Activated CD4-positive, alpha-beta T cell treated with anti-CD3 and anti-CD28 coated beads for 1 hour (primary cell): Measurements from ENCODE around the gene LRRC8D.
A peak's percentile ranks its signal among the peaks of the same experiment; 100 is the strongest.

Experiments used
- DNase-seq: peaks from one replicate; pipeline ENCODE4 v3.0.0-alpha.2; 2020

The LRRC8D gene

GRCh38 chr1:89834083-89834704 lies 13.4 kb downstream of the LRRC8D start:
- no peak for DNase-seq

DNA sequence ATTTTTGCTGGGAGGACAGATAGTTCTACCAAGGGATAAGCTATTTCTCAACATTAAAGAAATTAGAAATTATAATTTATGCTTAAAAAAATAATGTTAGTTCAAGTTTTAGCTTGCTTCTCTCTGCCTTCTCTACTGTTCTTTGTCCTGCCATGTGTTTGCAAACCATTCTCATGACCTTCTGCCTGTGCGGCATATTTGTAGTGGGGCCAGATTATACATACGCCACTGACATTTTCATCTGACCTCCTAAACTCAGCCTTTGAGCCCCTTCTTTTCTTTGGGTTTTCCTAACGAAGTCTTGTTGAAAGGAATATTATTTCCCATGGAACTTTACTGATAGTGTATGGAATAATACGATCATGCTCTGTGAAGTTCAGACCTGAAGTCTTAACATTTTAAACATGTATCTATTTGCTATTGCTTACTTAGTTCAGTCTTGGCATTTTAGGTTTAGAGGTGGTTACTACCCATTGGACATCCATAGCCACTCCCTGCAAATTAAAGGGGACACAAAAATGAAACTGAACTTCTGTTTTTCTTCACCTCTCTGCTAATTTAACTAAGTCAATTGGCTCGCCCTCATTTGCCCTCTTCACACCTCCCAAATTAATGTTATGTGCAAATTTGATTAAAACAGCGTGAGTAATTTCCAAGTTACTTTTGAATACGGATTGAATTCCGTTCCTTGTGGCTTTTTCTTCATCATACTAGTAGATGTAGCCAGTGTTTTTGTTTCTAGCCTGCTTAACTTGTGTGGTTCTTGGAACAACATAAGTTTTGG lies 15.6 kb downstream of the LRRC8D start:
- no peak for DNase-seq

DNA sequence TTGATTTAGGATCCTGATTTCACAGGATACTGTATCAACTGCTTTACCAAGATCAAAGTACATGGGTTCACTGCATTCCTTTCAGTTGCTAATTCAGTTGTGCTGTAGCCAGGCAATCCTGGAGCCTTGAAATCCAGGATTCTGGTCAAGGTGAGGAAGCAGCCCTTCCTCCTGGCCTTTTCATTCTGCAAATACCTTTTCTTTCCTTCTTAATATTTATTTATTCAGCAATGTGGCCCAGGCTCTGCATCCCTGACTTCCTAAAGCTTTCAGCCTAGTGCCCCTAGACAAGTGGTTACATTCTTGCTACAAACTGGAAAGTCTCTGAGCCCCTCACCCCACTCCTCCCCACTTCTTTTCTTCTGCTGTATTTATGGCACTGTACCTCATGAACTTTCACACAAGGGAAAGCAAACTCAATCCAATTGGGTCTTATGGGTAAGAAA lies 16.2 kb downstream of the LRRC8D start:
- DNase-seq, result no peak

GRCh38 chr1:89837510-89837909 lies 16.7 kb downstream of the LRRC8D start:
- no peak for DNase-seq

- DNase-seq, result no peak
Measured at GRCh38 chr1:89839516-89839915, 18.7 kb downstream of the LRRC8D start.

- no peak for DNase-seq
Measured at GRCh38 chr1:89841507-89841906, 20.7 kb downstream of the LRRC8D start.

GRCh38 chr1:89842567-89843272 lies 21.9 kb downstream of the LRRC8D start:
- no peak for DNase-seq

- DNase-seq, result peak; percentile 66
Measured at GRCh38 chr1:89843273-89844130, 22.7 kb downstream of the LRRC8D start.

DNA sequence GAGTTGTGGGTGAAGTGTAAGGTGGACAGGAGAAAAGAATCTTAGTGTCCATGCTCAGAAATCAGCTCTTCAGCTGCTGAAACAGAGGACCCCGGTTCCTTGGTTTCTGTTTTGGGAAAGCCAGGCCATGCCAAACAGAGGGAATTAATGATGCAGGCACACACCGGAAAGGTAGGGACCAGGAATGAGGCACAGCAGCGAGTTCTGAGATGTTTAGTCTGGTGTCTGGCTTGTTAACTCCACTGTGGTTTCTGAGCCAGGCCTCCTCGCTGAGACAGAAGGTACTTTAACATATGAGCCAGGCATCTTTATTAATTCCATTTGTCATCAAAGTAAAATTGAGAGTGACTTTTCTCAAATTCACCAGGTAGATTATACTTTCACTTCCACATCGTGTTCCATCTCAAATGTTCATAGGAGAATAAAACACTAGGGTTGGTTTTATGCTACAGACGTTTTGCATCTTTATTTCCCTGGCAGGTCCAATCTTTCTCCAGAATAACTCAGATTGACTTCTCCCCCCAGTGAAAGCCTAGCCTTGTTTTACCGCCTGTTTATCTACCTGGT lies 23.5 kb downstream of the LRRC8D start:
- peak; percentile 22 for DNase-seq

DNA sequence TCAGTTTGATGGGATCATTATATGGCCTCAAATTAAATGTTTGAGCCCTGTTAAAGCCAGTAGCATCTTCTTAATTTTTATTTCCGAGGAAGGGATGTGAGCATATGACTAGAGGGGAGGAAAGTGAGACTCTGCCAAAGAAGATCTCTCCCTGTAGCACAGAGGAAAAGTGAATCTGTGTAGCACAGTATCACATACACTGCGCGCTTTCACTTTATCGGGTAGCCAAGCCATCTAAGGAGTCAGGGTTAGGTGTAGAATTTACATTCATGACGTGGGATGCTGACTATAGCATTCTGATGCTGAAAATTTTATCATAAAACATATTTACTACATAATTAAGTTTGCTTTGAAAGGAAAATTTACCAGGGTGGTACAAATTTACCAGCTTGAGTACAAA lies 24.0 kb downstream of the LRRC8D start:
- no peak for DNase-seq

GRCh38 chr1:89847191-89847729 lies 26.4 kb downstream of the LRRC8D start:
- DNase-seq, result no peak

GRCh38 chr1:89850844-89851415 lies 30.1 kb downstream of the LRRC8D start:
- DNase-seq, result no peak

DNA sequence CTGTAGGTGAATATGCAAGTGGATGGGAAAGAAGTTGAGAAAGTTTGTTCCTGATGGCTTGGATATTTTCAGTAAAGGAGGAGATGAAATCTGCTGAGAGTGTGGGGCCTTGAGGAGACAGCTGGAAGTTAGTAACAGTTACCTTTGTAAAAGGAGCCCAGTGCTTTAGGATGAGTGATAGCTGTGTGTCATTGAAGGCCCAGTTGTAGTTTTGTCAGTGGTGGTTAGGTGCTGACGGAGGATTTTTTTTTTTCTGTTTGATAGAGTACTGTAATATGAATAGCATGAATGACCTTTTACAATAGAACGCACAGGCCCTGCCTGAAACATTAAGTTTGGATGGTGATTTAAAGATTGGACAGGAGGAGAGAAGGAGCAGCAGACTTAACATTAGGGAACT lies 33.3 kb downstream of the LRRC8D start:
- no peak for DNase-seq

DNA sequence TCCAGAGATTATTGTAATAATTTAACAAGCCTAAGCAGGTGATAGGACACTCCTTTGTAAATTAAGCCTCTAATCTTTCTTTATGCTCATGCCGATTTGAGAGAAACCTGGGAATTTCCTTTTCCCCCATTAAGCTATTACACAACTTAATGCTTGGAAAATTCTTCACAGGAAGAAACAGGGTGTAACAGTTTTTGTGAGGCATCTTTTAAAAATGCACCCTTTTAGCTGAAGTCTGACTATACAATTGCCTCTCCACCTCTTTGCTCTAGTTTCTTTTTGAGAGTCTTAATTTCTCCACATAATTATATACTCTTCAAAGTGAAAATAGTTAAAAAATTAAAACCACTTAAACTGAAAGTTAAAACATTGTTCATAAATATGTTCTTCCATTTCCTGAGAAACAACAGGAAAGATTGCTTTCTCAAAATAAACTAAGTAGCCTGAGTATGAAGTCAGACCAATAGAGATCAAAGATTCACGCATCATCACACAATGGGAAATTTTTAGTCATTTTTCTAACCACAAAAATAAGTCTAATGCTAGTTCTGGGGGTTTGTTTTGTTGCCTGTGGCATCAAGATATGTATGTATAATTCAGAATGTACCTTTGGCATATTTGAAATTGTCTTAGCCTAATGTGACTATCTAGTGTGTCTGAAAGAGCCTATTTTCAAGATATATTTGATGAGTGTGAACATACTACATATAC lies 34.7 kb downstream of the LRRC8D start:
- DNase-seq, result no peak

GRCh38 chr1:89863165-89863830 lies 42.5 kb downstream of the LRRC8D start:
- DNase-seq, result no peak

DNA sequence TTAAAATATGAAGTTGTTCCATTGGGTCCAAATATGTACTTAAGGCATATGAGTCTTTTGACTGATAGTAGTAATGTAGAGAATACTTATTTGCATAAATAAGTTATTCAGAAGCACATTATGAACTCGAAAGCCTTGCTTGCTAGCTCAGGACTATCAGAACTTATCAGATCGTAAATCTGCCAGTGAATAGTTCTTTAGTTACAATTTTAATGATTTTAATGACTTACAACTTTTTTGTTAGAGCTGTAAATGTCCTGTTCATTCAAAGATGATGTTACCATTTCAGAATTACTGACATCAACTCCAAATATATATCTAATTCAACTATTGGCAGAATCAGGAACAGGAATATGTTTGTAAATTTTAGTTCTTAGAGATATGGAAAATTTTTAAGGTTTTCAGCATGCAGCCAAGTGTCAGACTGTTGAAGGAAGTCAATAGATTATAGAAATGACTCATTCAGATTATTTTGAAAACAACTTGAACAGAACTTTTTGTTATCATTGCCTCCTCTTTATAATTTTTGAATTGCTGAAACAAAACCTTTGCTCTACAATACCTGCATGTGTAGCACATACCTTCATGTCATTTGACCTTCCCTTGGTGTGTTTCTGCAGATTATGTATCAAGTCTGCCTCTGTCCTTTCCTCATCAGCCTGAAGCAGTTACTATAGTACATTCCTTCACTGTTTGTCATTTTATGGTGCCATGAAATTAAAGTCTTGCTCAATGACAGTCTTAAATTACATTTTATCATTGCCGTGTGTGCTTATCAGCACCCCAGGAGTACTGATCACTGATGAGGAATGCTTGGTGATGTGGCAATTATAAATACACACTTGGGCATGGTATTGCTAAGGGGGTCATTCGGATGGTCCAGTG lies 44.9 kb downstream of the LRRC8D start:
- no peak for DNase-seq

- no peak for DNase-seq
Measured at GRCh38 chr1:89866568-89866967, 45.7 kb downstream of the LRRC8D start.

DNA sequence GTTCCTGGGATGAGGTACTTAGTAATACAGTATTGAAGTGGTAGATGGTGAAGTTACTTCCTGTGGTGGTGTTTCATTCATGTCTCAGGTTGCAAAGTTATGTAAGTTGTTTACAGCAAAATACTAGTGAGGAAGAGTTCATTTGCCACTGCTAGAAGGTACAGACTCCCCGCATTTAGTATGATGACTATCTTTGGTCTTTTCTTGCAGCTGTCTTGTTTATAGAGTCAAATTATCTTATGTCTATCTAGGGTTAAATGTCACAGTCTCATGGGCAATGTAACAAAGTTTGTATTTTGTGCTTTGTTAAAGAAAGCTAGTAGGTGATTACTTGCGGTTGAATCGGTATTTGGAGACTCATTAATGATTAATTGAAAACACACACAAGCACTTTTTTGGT lies 50.2 kb downstream of the LRRC8D start:
- no peak for DNase-seq

GRCh38 chr1:89871768-89872473 lies 51.1 kb downstream of the LRRC8D start:
- DNase-seq, result no peak
